C4-2B (cell line): ENCODE results near the gene PCDH9.

Source experiments
- H3K27ac ChIP-seq: fragments of 450-650 bp; 2 replicates; pipeline ENCODE4 v1.5.1; 2017
- ZFX ChIP-seq: fragments of 450-650 bp; IDR thresholded peaks from 2 replicates; pipeline ENCODE4 v1.6.1; 2017
- TF ChIP-seq, protein P1 (sequence below): fragments of 450-650 bp; conservative IDR thresholded peaks from 2 replicates; pipeline ENCODE4 v1.5.1; 2017; ENCODE audit warnings: mild to moderate bottlenecking

PCDH9 gene

GRCh38 chr13:67230404-67231288 lies 510 bp upstream of the PCDH9 start:
- peak overlapping the region; percentile 18; the same call in 1 of the 2 replicates for H3K27ac ChIP-seq
- no peak for TF ChIP-seq ZFX
- TF ChIP-seq, protein P1, sequence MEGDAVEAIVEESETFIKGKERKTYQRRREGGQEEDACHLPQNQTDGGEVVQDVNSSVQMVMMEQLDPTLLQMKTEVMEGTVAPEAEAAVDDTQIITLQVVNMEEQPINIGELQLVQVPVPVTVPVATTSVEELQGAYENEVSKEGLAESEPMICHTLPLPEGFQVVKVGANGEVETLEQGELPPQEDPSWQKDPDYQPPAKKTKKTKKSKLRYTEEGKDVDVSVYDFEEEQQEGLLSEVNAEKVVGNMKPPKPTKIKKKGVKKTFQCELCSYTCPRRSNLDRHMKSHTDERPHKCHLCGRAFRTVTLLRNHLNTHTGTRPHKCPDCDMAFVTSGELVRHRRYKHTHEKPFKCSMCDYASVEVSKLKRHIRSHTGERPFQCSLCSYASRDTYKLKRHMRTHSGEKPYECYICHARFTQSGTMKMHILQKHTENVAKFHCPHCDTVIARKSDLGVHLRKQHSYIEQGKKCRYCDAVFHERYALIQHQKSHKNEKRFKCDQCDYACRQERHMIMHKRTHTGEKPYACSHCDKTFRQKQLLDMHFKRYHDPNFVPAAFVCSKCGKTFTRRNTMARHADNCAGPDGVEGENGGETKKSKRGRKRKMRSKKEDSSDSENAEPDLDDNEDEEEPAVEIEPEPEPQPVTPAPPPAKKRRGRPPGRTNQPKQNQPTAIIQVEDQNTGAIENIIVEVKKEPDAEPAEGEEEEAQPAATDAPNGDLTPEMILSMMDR: no peak

GRCh38 chr13:67228916-67229315 lies 1.2 kb downstream of the PCDH9 start:
- TF ChIP-seq, protein P1: no peak
- TF ChIP-seq ZFX: no peak
- H3K27ac ChIP-seq: no peak overlapping the region

- no peak overlapping the region for H3K27ac ChIP-seq
- TF ChIP-seq, protein P1: no peak
- no peak for TF ChIP-seq ZFX
Measured at GRCh38 chr13:67228031-67228430, 2.1 kb downstream of the PCDH9 start.

GRCh38 chr13:67227131-67227983 lies 2.8 kb downstream of the PCDH9 start:
- TF ChIP-seq ZFX: no peak
- TF ChIP-seq, protein P1: no peak
- H3K27ac ChIP-seq: no peak overlapping the region

- H3K27ac ChIP-seq: no peak overlapping the region
- TF ChIP-seq, protein P1: no peak
- TF ChIP-seq ZFX: no peak
Measured at GRCh38 chr13:67226696-67227095, 3.4 kb downstream of the PCDH9 start.

GRCh38 chr13:67225252-67226159 lies 4.6 kb downstream of the PCDH9 start:
- no peak overlapping the region for H3K27ac ChIP-seq
- no peak for TF ChIP-seq ZFX
- TF ChIP-seq, protein P1: no peak
